H9 (cell line): ENCODE results near the gene ROCK2. TPM values are rescaled to one million over a fixed set of nuclear protein-coding genes. Genes with fewer than 3 reads are reported as not detected.

Source experiments
- DNase-seq: peaks from one replicate; pipeline ENCODE4 v3.0.0-alpha.2; 2017
- H2AFZ ChIP-seq: one replicate; pipeline ENCODE4 v1.6.1; 2013; ENCODE audit warnings: mild to moderate bottlenecking, low read length, control low read depth, moderate library complexity
- H2AK5ac ChIP-seq: 2 replicates; pipeline ENCODE4 v1.6.1; 2013; ENCODE audit warnings: low read length, control low read depth, mixed read lengths; ENCODE audit not compliant: insufficient read length
- H2BK120ac ChIP-seq: one replicate; pipeline ENCODE4 v1.6.1; 2013; ENCODE audit warnings: low read depth, mild to moderate bottlenecking, low read length, control low read depth, inconsistent platforms; ENCODE audit not compliant: poor library complexity, severe bottlenecking
- H2BK12ac ChIP-seq: 2 replicates; pipeline ENCODE4 v1.6.1; 2013; ENCODE audit warnings: low read length, control low read depth, mixed read lengths, low read depth; ENCODE audit not compliant: insufficient read length
- H2BK15ac ChIP-seq: 2 replicates; pipeline ENCODE4 v1.6.1; 2013; ENCODE audit warnings: low read depth, low read length, control low read depth
- H2BK20ac ChIP-seq: one replicate; pipeline ENCODE4 v1.6.1; 2013; ENCODE audit warnings: low read depth, mild to moderate bottlenecking, low read length, control low read depth, inconsistent platforms; ENCODE audit not compliant: poor library complexity, severe bottlenecking
- H2BK5ac ChIP-seq: 2 replicates; pipeline ENCODE4 v1.6.1; 2013; ENCODE audit warnings: low read length, control low read depth, mixed read lengths; ENCODE audit not compliant: insufficient read length
- H3K14ac ChIP-seq: 2 replicates; pipeline ENCODE4 v1.6.1; 2013; ENCODE audit warnings: low read length, control low read depth; ENCODE audit not compliant: insufficient read depth
- H3K18ac ChIP-seq: 2 replicates; pipeline ENCODE4 v1.6.1; 2013; ENCODE audit warnings: low read depth, mild to moderate bottlenecking, mixed read lengths, low read length, control low read depth; ENCODE audit not compliant: insufficient read length
- H3K23ac ChIP-seq: 2 replicates; pipeline ENCODE4 v1.6.1; 2013; ENCODE audit warnings: low read length, control low read depth, mixed read lengths, low read depth; ENCODE audit not compliant: insufficient read length
- H3K23me2 ChIP-seq: 2 replicates; pipeline ENCODE4 v1.6.1; 2013; ENCODE audit warnings: low read depth, mild to moderate bottlenecking, mixed read lengths, low read length, control low read depth; ENCODE audit not compliant: insufficient read length, poor library complexity, severe bottlenecking
- H3K27ac ChIP-seq: 2 replicates; pipeline ENCODE4 v1.5.1; 2013; ENCODE audit warnings: low read length, control low read depth, mixed read lengths, low read depth; ENCODE audit not compliant: insufficient read length
- H3K27me3 ChIP-seq: 2 replicates; pipeline ENCODE4 v1.6.1; 2013; ENCODE audit warnings: low read length, control low read depth, inconsistent platforms; ENCODE audit not compliant: insufficient read depth
- H3K4ac ChIP-seq: 2 replicates; pipeline ENCODE4 v1.6.1; 2013; ENCODE audit warnings: low read depth, mild to moderate bottlenecking, control low read depth, inconsistent platforms, low read length, moderate library complexity
- H3K4me1 ChIP-seq: 2 replicates; pipeline ENCODE4 v1.6.1; 2013; ENCODE audit warnings: low read length, control low read depth, inconsistent platforms; ENCODE audit not compliant: insufficient read depth
- H3K4me2 ChIP-seq: 2 replicates; pipeline ENCODE4 v1.6.1; 2013; ENCODE audit warnings: low read length, control low read depth, mixed read lengths; ENCODE audit not compliant: insufficient read length, insufficient read depth
- H3K56ac ChIP-seq: 2 replicates; pipeline ENCODE4 v1.6.1; 2013; ENCODE audit warnings: low read depth, mild to moderate bottlenecking, mixed read lengths, low read length, control low read depth; ENCODE audit not compliant: insufficient read length
- H3K79me1 ChIP-seq: 2 replicates; pipeline ENCODE4 v1.6.1; 2013; ENCODE audit warnings: low read depth, mild to moderate bottlenecking, moderate library complexity, low read length, control low read depth, inconsistent platforms; ENCODE audit not compliant: insufficient read depth, poor library complexity, severe bottlenecking
- H3K79me2 ChIP-seq: 2 replicates; pipeline ENCODE4 v1.6.1; 2013; ENCODE audit warnings: low read length, control low read depth, inconsistent platforms; ENCODE audit not compliant: insufficient read depth
- H3K9ac ChIP-seq: 2 replicates; pipeline ENCODE4 v1.6.1; 2013; ENCODE audit warnings: low read length, control low read depth, mixed read lengths; ENCODE audit not compliant: insufficient read length; ENCODE audit errors: extremely low read depth
- H3K9me3 ChIP-seq: one replicate; pipeline ENCODE4 v1.6.1; 2013; ENCODE audit warnings: low read depth, low read length, inconsistent platforms; ENCODE audit not compliant: control insufficient read depth
- H3T11ph ChIP-seq: one replicate; pipeline ENCODE4 v1.6.1; 2013; ENCODE audit warnings: mild to moderate bottlenecking, low read length, control low read depth, inconsistent platforms
- H4K20me1 ChIP-seq: one replicate; pipeline ENCODE4 v1.6.1; 2013; ENCODE audit not compliant: control insufficient read depth, insufficient read length, insufficient read depth
- H4K5ac ChIP-seq: 2 replicates; pipeline ENCODE4 v1.6.1; 2013; ENCODE audit warnings: low read depth, mild to moderate bottlenecking, mixed read lengths, low read length, control low read depth; ENCODE audit not compliant: insufficient read length
- H4K8ac ChIP-seq: replicated peaks from 2 replicates; pipeline ENCODE4 v1.6.1; 2013; ENCODE audit warnings: low read length, control low read depth, mixed read lengths, low read depth; ENCODE audit not compliant: insufficient read length
- H4K91ac ChIP-seq: 2 replicates; pipeline ENCODE4 v1.6.1; 2013; ENCODE audit warnings: low read depth, mild to moderate bottlenecking, moderate library complexity, mixed read lengths, low read length, control low read depth; ENCODE audit not compliant: insufficient read length
- H3K27ac Mint-ChIP-seq, 3 experiments: 2 replicates in 2 of 3; 3 replicates in 1 of 3; pipeline ENCODE4 v1.8.0; 2020 to 2021; ENCODE audit warnings: mixed read lengths in 3 of 3, mild to moderate bottlenecking in 1 of 3, moderate library complexity in 1 of 3
- H3K27me3 Mint-ChIP-seq: 2 replicates; pipeline ENCODE4 v1.8.0; 2021; ENCODE audit warnings: low read depth, mild to moderate bottlenecking, moderate library complexity, mixed read lengths
- H3K36me3 Mint-ChIP-seq, 3 experiments: 2 replicates in 2 of 3; 3 replicates in 1 of 3; pipeline ENCODE4 v1.8.0; 2020 to 2021; ENCODE audit warnings: low read depth in 3 of 3, mixed read lengths in 3 of 3; ENCODE audit not compliant: insufficient read depth in 1 of 3
- H3K4me1 Mint-ChIP-seq, 2 experiments: 2 replicates each; pipeline ENCODE4 v1.8.0; 2020; ENCODE audit warnings: mixed read lengths in 2 of 2
- H3K4me3 Mint-ChIP-seq, 2 experiments: 2 replicates in 1 of 2; 3 replicates in 1 of 2; pipeline ENCODE4 v1.8.0; 2020 to 2021; ENCODE audit warnings: mild to moderate bottlenecking in 2 of 2, mixed read lengths in 2 of 2, moderate library complexity in 1 of 2
- H3K9me3 Mint-ChIP-seq, 2 experiments: 2 replicates in 1 of 2; 3 replicates in 1 of 2; pipeline ENCODE4 v1.8.0; 2020; ENCODE audit warnings: mild to moderate bottlenecking in 2 of 2, mixed read lengths in 2 of 2, moderate library complexity in 1 of 2
- CTCF ChIP-seq: fragments of 200-600 bp; sonication (generic); conservative IDR thresholded peaks from 3 replicates; pipeline ENCODE4 v1.8.0; 2021; ENCODE audit warnings: antibody characterized with exemption, mild to moderate bottlenecking
- WGBS: extraction: QIAGEN DNeasy Blood & Tissue Kit; methylation state at CpG from one replicate; pipeline ENCODE4 v1.1.7; 2013; ENCODE audit warnings: missing lambda C conversion rate, low lambda C conversion rate, mixed read lengths; ENCODE audit not compliant: insufficient read length; ENCODE audit errors: extremely low coverage; 5-methylcytosine and 5-hydroxymethylcytosine counted together
- total RNA-seq: library from RNA; stranded (reverse); gene quantifications from 2 replicates; pipeline ENCODE4 v1.2.1, GENCODE V29; 2021

Gene ROCK2
- total RNA-seq, 1 experiment from 2014 or later, result 33.2 TPM

- Histone ChIP-seq H3K79me2 (no peaks in the 10 kb centered on the region), H3K4me2 (no peak overlapping the region), H4K91ac (no peak overlapping the region), H3K23ac (no peak overlapping the region), H3K27ac (no peak overlapping the region), H3K9me3 (no peaks in the 10 kb centered on the region), H2AFZ (no peak overlapping the region), H2BK5ac (no peak overlapping the region), H3K27me3 (no peaks in the 10 kb centered on the region), H4K5ac (no peak overlapping the region), H3T11ph (no peak overlapping the region), H4K8ac (no peak overlapping the region), H3K14ac (no peak overlapping the region), H2BK15ac (no peak overlapping the region), H2BK20ac (no peak overlapping the region), H3K79me1 (no peaks in the 10 kb centered on the region), H3K4ac (no peak overlapping the region), H3K56ac (no peak overlapping the region), H2BK120ac (no peak overlapping the region), H3K18ac (no peak overlapping the region), H3K9ac (no peak overlapping the region), H3K23me2 (no peaks in the 10 kb centered on the region), H3K4me1 (no peaks in the 10 kb centered on the region), H2AK5ac (no peak overlapping the region), H2BK12ac (no peak overlapping the region), H4K20me1 (no peaks in the 10 kb centered on the region)
- no peaks in the 10 kb centered on the region for H3K9me3 Mint-ChIP-seq
- no peak for DNase-seq
- TF ChIP-seq CTCF, result no peak
- H3K27ac Mint-ChIP-seq, result no peak overlapping the region
- no peaks in the 10 kb centered on the region; a peak in 1 of 7 replicates for H3K36me3 Mint-ChIP-seq
- WGBS, result no CpG with 5 or more reads among the region's 15 CpGs
- H3K27me3 Mint-ChIP-seq, result peaks cover 6% of the 10 kb centered on the region
- no peak overlapping the region for H3K4me3 Mint-ChIP-seq
- H3K4me1 Mint-ChIP-seq, result peaks cover 6 to 20% of the 10 kb centered on the region in 2 experiments
These were observed 183.5 kb downstream of the ROCK2 start for GRCh38 chr2:11160731-11161455.
